Common myeloid progenitor, CD34-positive (primary cell): ENCODE results near the gene BEX2. TPM values are rescaled to one million over a fixed set of nuclear protein-coding genes. Genes with fewer than 3 reads are reported as not detected.
"Not testable (repeated sequence)": the region's sequence is repeated elsewhere in the genome, so short reads cannot be mapped to it uniquely, and the experiment has no call there.

Experiments used
- CTCF ChIA-PET: fragments of 350-600 bp; sonication (Branson Sonifier 250); formaldehyde crosslinking; loops from one replicate; lab custom pipeline; 2021; ENCODE audit warnings: antibody characterized with exemption; lab: Charles Lee
- POLR2A ChIA-PET: fragments of 350-600 bp; sonication (Branson Sonifier 250); formaldehyde crosslinking; loops from one replicate; lab custom pipeline; 2021; ENCODE audit warnings: antibody characterized with exemption; lab: Charles Lee
- DNase-seq, 3 donors: peaks; one replicate each; pipeline versions ENCODE4 v3.0.0 to v3.0.0-alpha.2; 2013
- H3K27ac ChIP-seq, 2 experiments: 1 replicate in 1 of 2; 2 replicates in 1 of 2; pipeline ENCODE4 v1.7.0; 2013; ENCODE audit warnings: inconsistent platforms in 2 of 2, low read length in 2 of 2, mild to moderate bottlenecking in 2 of 2, low read depth in 1 of 2, moderate library complexity in 1 of 2; ENCODE audit not compliant: severe bottlenecking in 2 of 2, insufficient read depth in 1 of 2, poor library complexity in 1 of 2
- H3K27me3 ChIP-seq, 5 experiments: replicated peaks in 2 of 5; 1 replicate in 3 of 5; 2 replicates in 2 of 5; pipeline versions ENCODE4 v1.6.1 to v1.7.0; 2013; ENCODE audit warnings: low read length in 4 of 5, mild to moderate bottlenecking in 2 of 5, moderate library complexity in 2 of 5, inconsistent platforms in 1 of 5; ENCODE audit not compliant: insufficient read depth in 5 of 5, control insufficient read depth in 4 of 5
- H3K36me3 ChIP-seq, 4 experiments: 1 replicate in 2 of 4; 2 replicates in 2 of 4; pipeline versions ENCODE4 v1.6.1 to v1.7.0; 2013; ENCODE audit warnings: low read length in 3 of 4, control low read depth in 1 of 4, mild to moderate bottlenecking in 1 of 4; ENCODE audit not compliant: control insufficient read depth in 4 of 4, insufficient read depth in 4 of 4
- H3K4me1 ChIP-seq, 4 experiments: 1 replicate in 3 of 4; 2 replicates in 1 of 4; pipeline versions ENCODE4 v1.6.1 to v1.7.1; 2013; ENCODE audit warnings: low read length in 3 of 4, mild to moderate bottlenecking in 3 of 4, control low read depth in 1 of 4, inconsistent platforms in 1 of 4, moderate library complexity in 1 of 4; ENCODE audit not compliant: control insufficient read depth in 4 of 4, insufficient read depth in 4 of 4; ENCODE audit errors: control extremely low read depth in 1 of 4
- H3K4me3 ChIP-seq, 7 experiments: 1 replicate in 4 of 7; 2 replicates in 3 of 7; pipeline versions ENCODE4 v1.5.1 to v1.7.0; 2013; ENCODE audit warnings: mild to moderate bottlenecking in 7 of 7, low read length in 6 of 7, moderate library complexity in 6 of 7, inconsistent platforms in 2 of 7, low read depth in 2 of 7, control low read depth in 1 of 7; ENCODE audit not compliant: insufficient read depth in 4 of 7, control insufficient read depth in 1 of 7; ENCODE audit errors: extremely low read depth in 1 of 7
- H3K9me3 ChIP-seq, 5 experiments: 1 replicate in 4 of 5; 2 replicates in 1 of 5; pipeline versions ENCODE4 v1.6.1 to v1.7.1; 2013; ENCODE audit warnings: low read length in 4 of 5, mild to moderate bottlenecking in 2 of 5, inconsistent platforms in 1 of 5, low read depth in 1 of 5, moderate library complexity in 1 of 5; ENCODE audit not compliant: control insufficient read depth in 4 of 5, insufficient read depth in 2 of 5; ENCODE audit errors: control extremely low read depth in 1 of 5
- WGBS: methylation state at CpG from one replicate; pipeline ENCODE4 v1.1.5; 2013; ENCODE audit not compliant: insufficient coverage; 5-methylcytosine and 5-hydroxymethylcytosine counted together
- polyA plus RNA-seq: library from polyadenylated mRNA; unstranded; fragments of 120-200 nt; gene quantifications from one replicate; pipeline ENCODE4 v1.2.1, GENCODE V29; 2013

BEX2 gene
- polyA plus RNA-seq, result 105 TPM

DNA sequence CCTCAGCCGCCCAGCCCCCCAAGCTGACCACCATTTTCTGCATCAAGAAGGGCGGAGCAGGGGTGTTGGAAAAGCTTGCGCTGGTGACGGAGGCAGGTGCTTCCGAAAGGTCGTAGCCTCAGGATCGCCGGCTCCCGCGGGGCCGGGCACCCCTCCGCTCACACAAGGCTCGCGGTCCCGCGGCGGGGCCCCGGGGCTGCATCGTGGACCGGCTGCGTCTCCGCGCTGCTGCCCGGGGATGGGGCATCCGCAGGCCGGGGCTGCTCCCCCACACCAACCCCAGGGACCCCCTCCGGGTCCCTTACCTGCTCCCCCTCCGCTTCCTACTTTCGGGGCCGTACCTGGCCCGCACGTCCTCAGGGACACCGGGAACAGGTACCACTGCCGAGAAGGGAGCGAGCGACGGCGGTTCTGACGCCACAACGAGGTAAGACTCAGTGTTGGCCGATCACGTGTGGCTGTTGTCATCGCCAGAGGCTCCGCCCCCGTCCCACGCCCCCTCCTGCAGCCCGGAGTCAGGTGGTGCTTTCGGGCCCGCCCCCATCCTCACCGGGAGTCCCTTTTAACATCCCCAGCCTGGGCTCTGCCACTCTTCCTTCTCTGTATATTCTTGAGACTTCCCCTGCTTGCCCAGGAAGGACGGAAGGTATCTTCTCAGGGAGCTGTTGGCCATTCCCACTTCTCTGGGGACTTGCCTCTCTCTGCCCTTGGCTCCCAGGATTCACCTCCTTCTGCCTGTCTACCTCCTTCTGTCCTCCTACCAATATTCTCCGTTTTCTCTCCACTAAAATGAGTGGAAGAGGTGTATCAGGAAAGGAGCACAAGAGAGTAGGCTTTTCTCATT lies at the start of gene BEX2:
TSS of gene BEX2 (minus strand) at position 436 of the 844 bp plus-strand sequence. CDS start 1,014 bp downstream, outside the sequence.
- Histone ChIP-seq H3K9me3 (no peaks in the 10 kb centered on the region), H3K4me1 (peaks cover 0 to 5% (median 1%) of the 10 kb centered on the region in 4 experiments), H3K36me3 (peaks cover 0 to 4% (median under 1%) of the 10 kb centered on the region in 4 experiments), H3K27ac (peak within 1 kb of the TSS; percentile 75 to 86), H3K4me3 (peak within 1 kb of the TSS; percentile 48 to 84 (median 70)), H3K27me3 (peaks cover 0 to 4% (median 0%) of the 10 kb centered on the region in 5 experiments)
- ChIA-PET POLR2A (no interaction called here), CTCF (no interaction called here)
- 36% methylated on average over 26 of the region's 52 CpGs for WGBS
- DNase-seq, result peak; percentile 70 to 90 (median 88)

GRCh38 chrX:103360092-103360491 lies 49.3 kb upstream of the BEX2 start:
- WGBS, result no CpG with 5 or more reads among the region's 2 CpGs
- Histone ChIP-seq H3K4me1 (peaks cover 0 to 12% (median 3%) of the 10 kb centered on the region in 4 experiments), H3K27me3 (peaks cover 0 to 14% (median 0%) of the 10 kb centered on the region in 5 experiments), H3K27ac (no peak overlapping the region), H3K36me3 (no peaks in the 10 kb centered on the region), H3K4me3 (no peak overlapping the region), H3K9me3 (no peaks in the 10 kb centered on the region)
- DNase-seq, result peak; percentile 47 to 85 (median 76)
- POLR2A ChIA-PET, result no interaction called here
- CTCF ChIA-PET, result interaction anchor here (0.7 kb wide), 1 partner anchor 588 kb away, joined by 3 read pairs; no protein-coding TSS in a partner anchor

GRCh38 chrX:103359605-103360004 lies 48.8 kb upstream of the BEX2 start:
- DNase-seq, CTCF ChIA-PET, H3K9me3 ChIP-seq, POLR2A ChIA-PET, H3K36me3 ChIP-seq, H3K4me3 ChIP-seq, H3K27ac ChIP-seq: not testable (repeated sequence)
- WGBS, result 80% methylated on average over 1 of the region's 3 CpGs
- H3K4me1 ChIP-seq, result peaks cover 0 to 12% (median 3%) of the 10 kb centered on the region in 4 experiments
- H3K27me3 ChIP-seq, result peaks cover 0 to 14% (median 0%) of the 10 kb centered on the region in 5 experiments

DNA sequence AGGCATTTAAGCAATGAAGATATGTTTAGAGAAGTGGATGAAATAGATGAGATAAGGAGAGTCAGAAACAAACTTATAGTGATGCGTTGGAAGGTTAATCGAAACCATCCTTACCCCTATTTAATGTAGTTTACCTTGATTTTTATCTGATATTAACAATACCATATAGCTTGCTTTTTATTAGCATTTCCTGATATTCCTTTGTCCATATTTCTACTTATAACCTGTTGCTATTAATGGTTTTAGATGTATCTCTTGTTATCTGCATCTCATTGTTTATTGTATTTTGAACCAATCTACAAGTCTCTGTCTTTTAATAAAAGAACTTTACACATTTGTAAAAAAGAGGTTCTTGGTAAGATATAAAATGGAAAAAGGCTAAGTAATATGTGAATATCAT lies 47.1 kb upstream of the BEX2 start:
- ChIA-PET POLR2A (no interaction called here), CTCF (no interaction called here)
- no peaks in the 10 kb centered on the region for H3K9me3 ChIP-seq
- no peaks in the 10 kb centered on the region for H3K36me3 ChIP-seq
- peaks cover 0 to 12% (median 3%) of the 10 kb centered on the region in 4 experiments for H3K4me1 ChIP-seq
- H3K27ac ChIP-seq, result no peak overlapping the region
- peak overlapping the region in 1 of 7 experiments; percentile 87 for H3K4me3 ChIP-seq
- DNase-seq, result no peak
- H3K27me3 ChIP-seq, result peaks cover 0 to 14% (median 0%) of the 10 kb centered on the region in 5 experiments
- WGBS, result no CpG with 5 or more reads among the region's 2 CpGs

GRCh38 chrX:103356858-103357257 lies 46.1 kb upstream of the BEX2 start:
- WGBS, result 25% methylated on average over 9 of the region's 13 CpGs
- peaks cover 0 to 14% (median 0%) of the 10 kb centered on the region in 5 experiments for H3K27me3 ChIP-seq
- H3K36me3 ChIP-seq, result no peaks in the 10 kb centered on the region
- peaks cover 0 to 2% (median 0%) of the 10 kb centered on the region in 5 experiments for H3K9me3 ChIP-seq
- H3K27ac ChIP-seq, result peak overlapping the region; percentile 61 to 88
- peak in 1 of 3 donors; percentile 9 for DNase-seq
- H3K4me1 ChIP-seq, result peaks cover 0 to 12% (median 3%) of the 10 kb centered on the region in 4 experiments
- ChIA-PET CTCF (interaction anchor here (1.3 to 1.9 kb wide), 3 partner anchors 13 to 15 kb away, joined by 3 to 4 read pairs (median 4); no protein-coding TSS in a partner anchor), POLR2A (no interaction called here)
- H3K4me3 ChIP-seq, result peak overlapping the region; percentile 60 to 90 (median 79)

DNA sequence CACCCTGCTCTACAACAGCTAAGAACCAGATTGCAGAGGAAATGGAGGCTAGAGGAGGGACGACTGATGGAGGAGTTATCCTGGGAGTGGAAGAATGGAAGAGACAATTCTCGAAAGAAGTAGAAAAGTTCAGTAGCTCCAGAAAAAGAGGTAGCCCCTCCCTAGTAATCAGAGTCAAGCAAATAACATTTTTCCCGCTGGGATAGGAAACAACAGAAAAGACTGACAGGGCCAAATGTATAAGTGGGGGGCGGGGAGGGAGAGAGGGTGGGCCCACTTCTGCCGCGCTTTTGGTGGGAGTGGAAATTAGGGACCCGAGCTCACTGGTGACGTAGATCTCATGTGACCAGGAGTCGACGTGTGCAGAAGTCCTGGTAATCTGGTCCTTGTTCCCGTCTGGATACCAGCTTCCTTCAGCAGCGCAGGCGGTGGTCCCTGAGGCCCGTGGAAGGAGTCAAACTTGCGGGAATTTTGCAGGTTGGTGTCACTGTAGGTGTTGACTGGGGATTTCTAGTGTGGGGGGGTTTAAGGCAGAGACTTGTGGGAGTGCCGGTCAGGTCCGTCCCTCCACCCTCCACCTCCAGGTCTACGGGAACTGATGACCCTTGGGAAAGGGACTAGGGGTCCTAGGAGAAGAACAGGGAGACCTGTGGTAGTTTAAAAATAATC lies 45.5 kb upstream of the BEX2 start, which contains the start of gene TCEAL9:
TSS of gene TCEAL9 (plus strand) at position 377 of the 669 bp plus-strand sequence. CDS start 1,179 bp downstream, outside the sequence.
- Histone ChIP-seq H3K4me1 (peaks cover 0 to 12% (median 2%) of the 10 kb centered on the region in 4 experiments), H3K36me3 (no peaks in the 10 kb centered on the region), H3K4me3 (peak within 1 kb of the TSS; percentile 60 to 90 (median 79)), H3K27ac (peak within 1 kb of the TSS; percentile 61 to 88), H3K27me3 (peaks cover 0 to 14% (median 0%) of the 10 kb centered on the region in 5 experiments), H3K9me3 (peaks cover 0 to 2% (median 0%) of the 10 kb centered on the region in 5 experiments)
- ChIA-PET CTCF (interaction anchor here (0.6 to 1.9 kb wide), 4 partner anchors 13 to 126 kb away, joined by 3 to 4 read pairs (median 4); no protein-coding TSS in a partner anchor), POLR2A (no interaction called here)
- peak; percentile 46 to 66 (median 51) for DNase-seq
- WGBS, result 22% methylated on average over 10 of the region's 18 CpGs
